Activated CD4-positive, alpha-beta T cell treated with anti-CD3 and anti-CD28 coated beads, Interleukin-2, amount 10 ng/mL, durations not matched to agents 24 days and 14 days (primary cell): ENCODE results near the gene GAS6. TPM values are rescaled to one million over a fixed set of nuclear protein-coding genes. Genes with fewer than 3 reads are reported as not detected.

Experiments
- DNase-seq: peaks from one replicate; pipeline ENCODE4 v3.0.0; 2022
- H3K27ac Mint-ChIP-seq: one replicate; pipeline ENCODE4 v1.8.0; 2022; ENCODE audit warnings: mild to moderate bottlenecking, mixed read lengths
- H3K27me3 Mint-ChIP-seq: one replicate; pipeline ENCODE4 v1.8.0; 2022; ENCODE audit warnings: mixed read lengths
- H3K36me3 Mint-ChIP-seq: one replicate; pipeline ENCODE4 v1.8.0; 2022; ENCODE audit warnings: low read depth, mild to moderate bottlenecking, mixed read lengths
- H3K4me1 Mint-ChIP-seq: one replicate; pipeline ENCODE4 v1.8.0; 2021; ENCODE audit warnings: mixed read lengths
- H3K4me3 Mint-ChIP-seq: one replicate; pipeline ENCODE4 v1.8.0; 2022; ENCODE audit warnings: mild to moderate bottlenecking, moderate library complexity, mixed read lengths
- H3K9me3 Mint-ChIP-seq: one replicate; pipeline ENCODE4 v1.8.0; 2021; ENCODE audit warnings: mixed read lengths
- intact Hi-C: fragments of 100-400 bp; cut with micrococcal nuclease; formaldehyde crosslinking; loops from one replicate; pipeline ENCODE4 v1.15.1; 2023
- total RNA-seq: library from RNA; stranded (reverse); gene quantifications from 2 replicates; pipeline ENCODE4 v1.2.3, GENCODE V29; 2022

Gene GAS6
- total RNA-seq, 1 donor from 2014 or later = 0.54 TPM

- H3K36me3 Mint-ChIP-seq = no peaks in the 10 kb centered on the region
- peaks cover 11% of the 10 kb centered on the region for H3K9me3 Mint-ChIP-seq
- DNase-seq = no peak
- no peak overlapping the region for H3K4me3 Mint-ChIP-seq
- peaks cover 12% of the 10 kb centered on the region for H3K4me1 Mint-ChIP-seq
- no peak overlapping the region for H3K27ac Mint-ChIP-seq
- peaks cover 12% of the 10 kb centered on the region for H3K27me3 Mint-ChIP-seq
- intact Hi-C loops = no loop called here
Observed at GRCh38 chr13:113855931-113856715, 7.8 kb downstream of the GAS6 start.

GRCh38 chr13:113855012-113855921 is 8.6 kb downstream of the GAS6 start:
- H3K9me3 Mint-ChIP-seq = peaks cover 11% of the 10 kb centered on the region
- H3K36me3 Mint-ChIP-seq = no peaks in the 10 kb centered on the region
- H3K4me1 Mint-ChIP-seq = peaks cover 12% of the 10 kb centered on the region
- DNase-seq = no peak
- H3K27me3 Mint-ChIP-seq = peaks cover 10% of the 10 kb centered on the region
- no peak overlapping the region for H3K27ac Mint-ChIP-seq
- H3K4me3 Mint-ChIP-seq = no peak overlapping the region
- intact Hi-C loops = no loop called here

GRCh38 chr13:113854238-113855011 is 9.5 kb downstream of the GAS6 start:
- no peak overlapping the region for H3K4me3 Mint-ChIP-seq
- peaks cover 12% of the 10 kb centered on the region for H3K4me1 Mint-ChIP-seq
- H3K27me3 Mint-ChIP-seq = peaks cover 10% of the 10 kb centered on the region
- H3K36me3 Mint-ChIP-seq = no peaks in the 10 kb centered on the region
- peaks cover 9% of the 10 kb centered on the region for H3K9me3 Mint-ChIP-seq
- intact Hi-C loops = no loop called here
- no peak overlapping the region for H3K27ac Mint-ChIP-seq
- no peak for DNase-seq

GRCh38 chr13:113853518-113854237 is 10.2 kb downstream of the GAS6 start:
- DNase-seq = no peak
- Mint-ChIP-seq H3K4me1 (peaks cover 12% of the 10 kb centered on the region), H3K27ac (no peak overlapping the region), H3K4me3 (no peak overlapping the region), H3K36me3 (no peaks in the 10 kb centered on the region), H3K9me3 (peaks cover 3% of the 10 kb centered on the region), H3K27me3 (peaks cover 10% of the 10 kb centered on the region)
- intact Hi-C loops = no loop called here

- H3K4me1 Mint-ChIP-seq = peaks cover 12% of the 10 kb centered on the region
Observed at GRCh38 chr13:113852536-113853517, 11.0 kb downstream of the GAS6 start.

GRCh38 chr13:113851826-113852535 is 11.9 kb downstream of the GAS6 start:
- H3K4me3 Mint-ChIP-seq = no peak overlapping the region
- intact Hi-C loops = no loop called here
- DNase-seq = no peak
- H3K27me3 Mint-ChIP-seq = peaks cover 10% of the 10 kb centered on the region
- peaks cover 12% of the 10 kb centered on the region for H3K4me1 Mint-ChIP-seq
- peaks cover 1% of the 10 kb centered on the region for H3K36me3 Mint-ChIP-seq
- no peaks in the 10 kb centered on the region for H3K9me3 Mint-ChIP-seq
- H3K27ac Mint-ChIP-seq = no peak overlapping the region

More at GRCh38 chr13:113852536-113853517, 11.0 kb downstream of the GAS6 start:
- Mint-ChIP-seq H3K36me3 (peaks cover 1% of the 10 kb centered on the region), H3K4me3 (no peak overlapping the region), H3K27ac (no peak overlapping the region), H3K27me3 (peaks cover 10% of the 10 kb centered on the region), H3K9me3 (no peaks in the 10 kb centered on the region)
- no peak for DNase-seq
- intact Hi-C loops = no loop called here

- H3K9me3 Mint-ChIP-seq = no peaks in the 10 kb centered on the region
- H3K36me3 Mint-ChIP-seq = peaks cover 1% of the 10 kb centered on the region
Observed at GRCh38 chr13:113851480-113851803, 12.4 kb downstream of the GAS6 start.

GRCh38 chr13:113850722-113851479 is 13.0 kb downstream of the GAS6 start:
- no peak for DNase-seq
- no peak overlapping the region for H3K4me3 Mint-ChIP-seq
- H3K27ac Mint-ChIP-seq = no peak overlapping the region
- peaks cover 1% of the 10 kb centered on the region for H3K36me3 Mint-ChIP-seq
- peaks cover 20% of the 10 kb centered on the region for H3K4me1 Mint-ChIP-seq
- H3K27me3 Mint-ChIP-seq = peaks cover 5% of the 10 kb centered on the region
- no peaks in the 10 kb centered on the region for H3K9me3 Mint-ChIP-seq
- intact Hi-C loops = no loop called here

More at GRCh38 chr13:113851480-113851803, 12.4 kb downstream of the GAS6 start:
- Mint-ChIP-seq H3K27ac (no peak overlapping the region), H3K4me1 (peaks cover 15% of the 10 kb centered on the region), H3K4me3 (no peak overlapping the region), H3K27me3 (peaks cover 8% of the 10 kb centered on the region)
- intact Hi-C loops = no loop called here
- no peak for DNase-seq

- DNase-seq = no peak
- Mint-ChIP-seq H3K36me3 (peaks cover 4% of the 10 kb centered on the region), H3K9me3 (no peaks in the 10 kb centered on the region), H3K27me3 (peaks cover 5% of the 10 kb centered on the region), H3K4me1 (peaks cover 24% of the 10 kb centered on the region), H3K27ac (no peak overlapping the region), H3K4me3 (no peak overlapping the region)
- intact Hi-C loops = no loop called here
Observed at GRCh38 chr13:113849981-113850721, 13.7 kb downstream of the GAS6 start.

GRCh38 chr13:113849546-113849945 is 14.3 kb downstream of the GAS6 start:
- Mint-ChIP-seq H3K9me3 (no peaks in the 10 kb centered on the region), H3K4me3 (no peak overlapping the region), H3K36me3 (peaks cover 4% of the 10 kb centered on the region), H3K27me3 (peaks cover under 1% of the 10 kb centered on the region), H3K4me1 (peaks cover 23% of the 10 kb centered on the region), H3K27ac (no peak overlapping the region)
- no peak for DNase-seq
- intact Hi-C loops = no loop called here
